HG03520 (cell line): Measurements from ENCODE around the gene ABCA13.

Experiments
- ATAC-seq: cut with Tn5 transposase; IDR thresholded peaks from one replicate; pipeline ENCODE4 v1.9.1; 2021; ENCODE audit warnings: mild to moderate bottlenecking, moderate library complexity; ENCODE audit not compliant: unreplicated experiment

ABCA13 gene

GRCh38 chr7:48242846-48243245 is 71.6 kb downstream of the ABCA13 start:
- ATAC-seq = no peak

GRCh38 chr7:48244864-48245271 is 73.6 kb downstream of the ABCA13 start:
- no peak for ATAC-seq

GRCh38 chr7:48245751-48246472 is 74.7 kb downstream of the ABCA13 start:
- peak; percentile 57 for ATAC-seq

DNA sequence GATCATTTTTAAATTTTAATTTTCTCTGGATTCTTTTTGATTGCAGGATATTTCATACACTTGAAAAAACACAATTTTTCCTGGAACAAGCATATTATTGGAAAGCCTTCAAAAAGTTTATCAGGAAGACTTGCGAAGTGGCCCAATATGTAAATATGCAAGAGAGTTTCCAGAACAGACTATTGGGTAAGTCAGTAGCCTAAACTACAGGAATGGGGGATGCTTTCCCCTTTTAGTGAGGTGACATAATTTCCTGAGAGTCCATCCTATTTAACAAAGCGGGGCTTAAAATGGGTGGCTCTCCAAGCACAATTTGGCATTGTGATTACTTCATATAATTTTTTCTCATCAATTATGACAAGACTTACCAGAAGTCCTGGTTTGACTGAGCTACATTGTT is 77.9 kb downstream of the ABCA13 start:
- no peak for ATAC-seq

DNA sequence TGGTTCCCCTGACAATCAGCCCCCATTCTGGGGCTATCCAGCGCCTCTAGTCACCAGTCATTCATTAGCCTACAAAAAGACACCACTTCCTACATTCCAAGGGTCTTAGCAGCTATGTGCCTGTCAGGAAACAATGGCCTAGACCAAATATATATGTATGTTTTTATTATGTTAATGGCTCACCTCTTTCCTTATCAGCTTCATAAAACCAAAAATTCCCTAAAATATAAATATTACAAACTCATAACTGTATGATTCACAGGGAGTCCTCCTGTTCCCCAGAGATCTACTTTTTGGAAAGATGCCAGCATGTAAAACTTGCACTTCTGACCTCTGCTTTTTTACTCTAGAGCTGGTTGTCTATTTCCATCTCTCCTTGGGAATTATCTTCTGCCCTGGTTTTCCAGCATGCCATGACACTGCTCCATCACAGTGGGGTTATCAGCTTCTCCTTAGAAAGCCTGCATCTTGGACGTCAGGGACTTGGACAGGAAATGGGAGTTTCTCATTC is 79.2 kb downstream of the ABCA13 start:
- no peak for ATAC-seq

GRCh38 chr7:48251766-48252165 is 80.5 kb downstream of the ABCA13 start:
- peak; percentile 93 for ATAC-seq

DNA sequence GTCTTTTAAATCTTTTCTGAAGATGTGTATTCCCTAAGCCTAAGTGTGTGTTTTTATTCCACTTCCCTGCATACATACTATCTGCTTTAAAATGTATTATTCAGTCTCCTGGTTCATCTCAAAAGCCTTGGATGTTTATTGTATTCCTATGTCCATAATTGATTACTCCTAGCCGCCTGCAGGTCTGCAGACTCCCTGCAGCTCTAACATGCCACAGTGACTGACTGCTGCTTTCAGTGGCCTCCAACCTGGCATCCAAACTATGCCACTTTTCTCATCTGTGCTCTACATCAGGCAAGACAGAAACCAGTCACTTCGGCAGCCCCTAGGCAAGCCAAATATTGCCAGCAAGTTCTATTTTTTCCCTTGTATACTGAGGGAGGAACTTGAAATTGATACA is 81.7 kb downstream of the ABCA13 start:
- ATAC-seq = no peak

GRCh38 chr7:48255046-48255445 is 83.8 kb downstream of the ABCA13 start:
- peak; percentile 27 for ATAC-seq

DNA sequence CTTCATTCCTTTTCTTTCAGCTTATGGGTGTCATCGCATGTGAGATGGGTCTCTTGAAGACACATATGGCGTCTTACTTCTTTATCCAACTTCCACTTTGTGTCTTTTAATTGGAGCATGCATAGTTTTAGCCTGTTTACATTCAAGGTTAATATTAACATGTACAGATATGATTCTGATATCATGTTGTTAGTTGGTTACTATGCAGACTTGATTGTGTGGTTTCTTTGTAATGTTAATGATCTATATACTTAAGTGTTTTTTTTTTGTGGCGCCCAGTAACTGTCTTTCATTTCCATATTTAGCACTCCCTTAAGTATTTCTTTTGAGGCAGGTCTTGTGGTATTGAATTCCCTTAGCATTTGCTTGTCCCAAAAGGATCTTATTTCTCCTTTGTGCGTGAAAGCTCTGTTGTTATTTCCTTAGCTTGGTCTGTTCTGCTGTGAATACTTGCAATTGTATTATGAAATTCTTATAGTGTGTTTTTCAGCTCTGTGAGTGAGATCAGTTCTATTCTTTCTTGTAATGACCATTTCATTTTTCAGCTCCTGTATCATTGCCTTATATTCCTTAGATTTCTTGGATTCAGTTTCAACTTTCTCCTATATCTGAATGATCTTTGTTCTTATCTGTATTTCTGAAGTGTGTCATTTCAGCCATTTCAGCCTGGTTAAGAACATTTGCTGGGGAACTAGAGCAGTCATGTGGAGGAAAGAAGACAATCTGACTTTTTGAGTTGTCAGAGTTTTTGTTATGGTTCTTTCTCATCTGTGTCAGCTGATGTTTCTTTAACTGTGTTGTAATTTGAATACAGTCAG is 88.4 kb downstream of the ABCA13 start:
- ATAC-seq = no peak

- no peak for ATAC-seq
Observed at GRCh38 chr7:48261696-48262095, 90.4 kb downstream of the ABCA13 start.

GRCh38 chr7:48262606-48263310 is 91.5 kb downstream of the ABCA13 start:
- ATAC-seq = no peak

DNA sequence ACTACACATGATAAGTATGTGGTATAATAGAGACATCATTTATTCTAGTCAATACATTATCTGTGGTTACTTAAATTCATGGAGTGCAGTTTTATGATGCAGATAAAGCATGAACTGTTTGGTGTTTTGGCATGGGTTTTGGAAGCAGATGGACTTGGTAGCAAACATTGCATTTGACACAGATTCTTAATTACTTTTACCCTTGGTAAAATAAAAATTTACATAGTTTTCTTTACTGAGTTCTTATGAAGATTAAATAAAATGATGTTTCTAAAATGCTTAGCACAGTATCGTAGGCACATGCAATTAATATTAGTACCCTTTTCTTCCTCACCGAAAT is 92.0 kb downstream of the ABCA13 start:
- ATAC-seq = no peak

DNA sequence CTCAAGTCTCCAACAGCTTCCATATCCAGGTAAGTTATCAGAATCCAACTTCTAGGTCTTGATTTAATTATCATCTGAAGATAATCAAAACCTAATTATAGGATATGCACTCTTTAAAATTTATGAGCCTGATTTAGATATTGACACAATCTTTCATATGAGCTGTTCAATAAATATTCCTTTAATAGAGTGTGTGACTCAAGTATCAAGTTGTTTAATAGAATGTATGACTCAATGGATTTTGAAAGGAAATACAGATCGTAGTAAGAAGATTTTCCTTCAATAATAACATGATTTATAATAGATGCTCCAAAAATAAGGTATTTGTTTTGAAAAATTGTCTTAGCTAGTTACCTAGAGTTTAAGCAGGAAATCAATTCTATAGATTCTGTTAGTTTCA is 97.8 kb downstream of the ABCA13 start:
- no peak for ATAC-seq

DNA sequence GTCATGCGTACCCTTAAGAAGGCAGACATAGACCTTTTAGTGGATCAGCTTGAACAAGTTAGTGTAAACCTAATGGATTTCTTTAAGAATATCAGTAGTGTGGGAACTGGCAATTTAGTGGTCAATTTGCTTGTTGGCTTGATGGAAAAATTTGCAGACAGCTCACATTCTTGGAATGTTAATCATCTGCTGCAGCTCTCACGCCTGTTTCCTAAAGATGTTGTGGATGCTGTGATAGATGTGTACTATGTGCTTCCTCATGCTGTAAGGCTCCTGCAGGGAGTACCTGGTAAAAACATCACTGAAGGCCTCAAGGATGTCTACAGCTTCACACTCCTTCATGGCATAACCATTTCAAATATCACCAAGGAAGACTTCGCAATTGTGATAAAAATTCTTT is 103.4 kb downstream of the ABCA13 start:
- ATAC-seq = no peak

DNA sequence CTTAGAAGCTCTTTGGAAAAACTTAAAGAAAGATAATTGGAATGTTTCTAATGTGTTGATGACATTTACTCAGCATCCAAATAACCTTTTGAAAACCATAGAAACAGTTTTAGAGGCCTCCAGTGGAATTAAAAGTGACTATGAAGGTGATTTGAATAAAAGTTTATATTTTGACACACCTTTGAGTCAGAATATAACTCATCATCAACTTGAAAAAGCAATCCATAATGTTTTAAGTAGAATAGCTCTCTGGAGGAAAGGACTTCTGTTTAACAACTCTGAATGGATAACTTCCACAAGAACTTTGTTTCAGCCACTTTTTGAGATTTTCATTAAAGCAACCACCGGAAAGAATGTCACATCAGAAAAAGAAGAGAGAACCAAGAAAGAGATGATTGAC is 108.2 kb downstream of the ABCA13 start:
- no peak for ATAC-seq

DNA sequence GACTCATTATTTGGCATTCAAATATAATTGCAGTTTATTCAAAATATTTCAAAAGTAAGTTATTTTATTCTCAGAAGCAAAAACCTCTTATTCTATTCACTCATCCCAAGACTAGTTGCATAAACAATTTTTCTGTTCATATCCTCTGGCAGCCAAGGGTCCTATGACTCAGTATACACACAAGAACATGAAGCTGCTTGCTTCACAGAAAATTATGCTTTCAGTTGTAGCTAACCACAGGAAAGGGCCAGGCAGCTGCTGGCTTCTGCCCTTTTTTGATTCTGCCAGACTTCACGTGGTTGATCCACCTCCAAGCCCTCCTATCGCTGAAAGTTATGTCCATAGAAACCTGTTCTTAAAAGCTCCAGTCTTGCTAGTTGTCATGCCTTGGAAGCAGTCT is 108.8 kb downstream of the ABCA13 start:
- no peak for ATAC-seq

- ATAC-seq = no peak
Observed at GRCh38 chr7:48285373-48285772, 114.1 kb downstream of the ABCA13 start.

GRCh38 chr7:48286836-48287235 is 115.6 kb downstream of the ABCA13 start:
- no peak for ATAC-seq

DNA sequence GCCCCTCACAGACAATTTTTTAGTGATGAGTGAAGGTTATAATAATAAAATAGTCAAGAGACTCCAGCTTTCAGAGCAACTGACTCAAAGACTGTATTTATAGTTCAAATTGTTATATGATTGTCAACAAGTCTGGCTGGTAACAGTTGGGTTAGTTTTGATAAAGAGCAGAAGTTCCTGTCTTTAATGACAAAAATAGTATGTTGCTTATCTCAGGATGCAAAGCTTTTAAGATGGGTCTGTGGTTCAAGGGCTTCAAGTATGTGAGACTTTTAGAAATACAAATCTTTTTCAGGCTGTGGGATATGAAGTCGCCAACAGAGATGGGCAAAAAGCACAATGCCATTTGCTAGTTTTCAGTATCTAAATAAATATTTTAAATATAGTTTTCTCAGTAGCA is 118.4 kb downstream of the ABCA13 start:
- no peak for ATAC-seq

- ATAC-seq = no peak
Observed at GRCh38 chr7:48292949-48293348, 121.7 kb downstream of the ABCA13 start.

GRCh38 chr7:48295296-48295971 is 124.2 kb downstream of the ABCA13 start:
- no peak for ATAC-seq
